ENCODE results near the gene HMBS.
"Not testable (repeated sequence)": the region's sequence is repeated elsewhere in the genome, so short reads cannot be mapped to it uniquely, and the experiment has no call there.

Gene HMBS

DNA sequence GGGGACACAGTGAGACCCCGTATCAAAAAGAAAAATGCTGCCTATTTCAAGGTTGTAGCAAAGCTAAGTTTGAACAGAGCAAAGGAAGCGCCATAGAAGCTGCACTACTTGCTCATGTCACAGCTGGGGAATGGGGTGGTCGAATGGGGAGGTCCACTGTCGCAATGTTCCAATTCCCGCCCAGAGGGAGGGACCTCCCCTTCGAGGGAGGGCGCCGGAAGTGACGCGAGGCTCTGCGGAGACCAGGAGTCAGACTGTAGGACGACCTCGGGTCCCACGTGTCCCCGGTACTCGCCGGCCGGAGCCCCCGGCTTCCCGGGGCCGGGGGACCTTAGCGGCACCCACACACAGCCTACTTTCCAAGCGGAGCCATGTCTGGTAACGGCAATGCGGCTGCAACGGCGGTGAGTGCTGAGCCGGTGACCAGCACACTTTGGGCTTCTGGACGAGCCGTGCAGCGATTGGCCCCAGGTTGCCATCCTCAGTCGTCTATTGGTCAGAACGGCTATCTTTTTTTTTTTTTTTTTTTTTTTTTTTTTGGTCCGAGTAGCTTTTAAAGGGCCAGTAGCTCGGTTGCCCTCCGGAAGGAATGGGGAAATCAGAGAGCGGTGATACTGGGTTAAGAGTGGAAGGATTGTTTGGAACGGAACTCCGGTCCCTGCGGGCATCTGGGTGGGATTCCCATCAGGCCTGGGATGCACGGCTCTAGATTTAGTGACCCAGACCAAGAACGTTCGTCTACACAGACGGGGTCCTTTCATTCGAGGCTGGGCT is at the start of gene HMBS:
TSS of gene HMBS (plus strand) at position 219 of the 774 bp plus-strand sequence. CDS start at position 372, 153 bp downstream.
- peak; percentile 96 for DNase-seq

DNA sequence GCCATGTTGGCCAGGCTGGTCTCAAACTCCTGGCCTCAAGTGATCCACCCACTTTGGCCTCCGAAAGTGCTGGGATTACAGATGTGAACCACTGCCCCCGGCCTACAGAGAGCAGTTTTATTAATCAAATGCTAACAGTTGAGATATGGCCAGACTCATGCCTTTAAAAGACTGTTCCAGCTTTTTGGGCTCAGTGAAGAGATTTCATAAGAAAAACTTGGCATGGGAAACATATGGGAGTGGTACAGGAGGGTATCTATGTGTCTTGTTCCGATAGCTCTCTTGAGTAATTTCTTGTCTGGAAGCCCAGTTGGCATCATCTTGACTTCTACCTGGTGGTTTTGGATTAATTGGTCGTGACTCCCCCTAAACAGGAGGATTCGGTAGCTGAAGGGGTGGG is 45.8 kb upstream of the HMBS start:
- DNase-seq = no peak

DNA sequence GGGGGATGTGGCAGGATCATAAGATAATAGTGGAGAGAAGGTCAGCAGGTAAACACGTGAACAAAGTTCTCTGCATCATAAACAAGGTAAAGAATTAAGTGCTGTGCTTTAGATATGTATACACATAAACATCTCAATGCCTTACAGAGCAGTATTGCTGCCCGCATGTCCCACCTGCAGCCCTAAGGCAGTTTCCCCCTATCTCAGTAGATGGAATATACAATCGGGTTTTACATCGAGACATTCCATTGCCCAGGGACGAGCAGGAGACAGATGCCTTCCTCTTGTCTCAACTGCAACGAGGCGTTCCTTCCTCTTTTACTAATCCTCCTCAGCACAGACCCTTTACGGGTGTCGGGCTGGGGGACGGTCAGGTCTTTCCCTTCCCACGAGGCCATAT is 45.2 kb upstream of the HMBS start:
- not testable (repeated sequence) for DNase-seq

DNA sequence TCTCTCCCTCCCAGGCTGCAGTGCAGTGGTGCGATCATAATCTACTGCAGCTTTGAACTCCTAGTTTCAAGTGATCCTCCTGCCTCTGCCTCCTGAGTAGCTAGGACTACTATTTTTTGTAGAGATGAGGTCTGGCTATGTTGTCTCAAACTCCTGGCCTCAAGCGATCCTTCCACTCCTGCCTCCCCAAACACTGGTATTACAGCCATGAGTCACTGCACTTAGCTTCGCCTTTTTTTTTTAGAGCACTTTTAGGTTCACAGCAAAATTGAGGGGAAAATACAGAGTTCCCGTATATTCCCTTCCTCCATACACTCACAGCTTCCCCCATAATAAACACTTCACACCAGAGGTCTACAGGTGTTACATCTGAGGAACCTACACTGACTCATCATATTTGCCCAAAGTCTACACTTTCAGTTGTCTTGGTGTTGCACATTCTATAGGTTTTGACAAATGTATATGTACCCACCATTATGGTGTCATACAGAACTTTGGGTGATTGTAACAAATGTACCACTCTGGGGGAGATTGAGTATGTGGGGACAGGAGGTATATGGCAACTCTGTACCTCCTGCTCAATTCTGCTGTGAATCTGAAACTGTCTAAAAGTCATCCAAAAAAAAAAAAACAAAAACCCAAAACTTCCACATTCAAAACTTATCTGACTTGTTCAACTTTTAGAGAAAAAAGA is 42.7 kb upstream of the HMBS start:
- DNase-seq = no peak

DNA sequence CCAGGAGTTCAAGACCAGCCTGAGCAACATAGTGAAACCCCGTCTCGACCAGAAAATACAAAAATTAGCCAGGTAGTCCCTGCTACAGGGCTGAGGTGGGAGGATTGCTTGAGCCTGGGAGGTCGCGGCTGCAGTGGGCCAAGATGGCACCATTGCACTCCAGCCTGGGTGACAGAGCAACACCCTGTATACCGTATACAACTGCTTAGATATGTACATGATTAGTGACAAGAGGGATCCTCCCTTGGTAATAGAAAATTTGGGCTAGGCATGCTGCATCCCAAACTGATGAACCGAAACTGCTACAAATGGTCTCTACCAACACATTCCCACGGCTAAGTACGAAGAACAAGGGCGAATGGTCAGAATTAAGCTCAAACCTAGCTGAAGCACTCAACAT is 41.8 kb upstream of the HMBS start:
- no peak for DNase-seq

DNA sequence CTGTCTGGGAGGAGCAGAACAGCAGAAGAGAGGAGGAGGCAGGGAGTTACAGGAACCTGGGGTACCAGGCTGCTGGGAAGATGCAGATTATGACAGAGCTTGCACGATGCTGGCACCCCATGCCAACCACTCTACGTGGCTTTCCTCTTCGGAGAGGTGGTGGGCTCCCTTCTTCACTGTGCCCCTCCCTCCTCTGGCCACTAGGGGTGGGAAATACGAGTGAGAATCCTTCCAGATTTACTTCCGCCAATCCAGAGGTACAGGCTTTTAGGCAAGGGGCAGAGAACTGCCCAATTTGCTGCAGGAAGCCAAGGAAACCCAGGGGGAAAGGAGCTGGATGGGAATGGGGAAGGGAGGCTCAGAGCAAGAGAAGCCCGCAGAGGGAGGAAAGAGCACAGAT is 40.0 kb upstream of the HMBS start:
- DNase-seq = no peak

DNA sequence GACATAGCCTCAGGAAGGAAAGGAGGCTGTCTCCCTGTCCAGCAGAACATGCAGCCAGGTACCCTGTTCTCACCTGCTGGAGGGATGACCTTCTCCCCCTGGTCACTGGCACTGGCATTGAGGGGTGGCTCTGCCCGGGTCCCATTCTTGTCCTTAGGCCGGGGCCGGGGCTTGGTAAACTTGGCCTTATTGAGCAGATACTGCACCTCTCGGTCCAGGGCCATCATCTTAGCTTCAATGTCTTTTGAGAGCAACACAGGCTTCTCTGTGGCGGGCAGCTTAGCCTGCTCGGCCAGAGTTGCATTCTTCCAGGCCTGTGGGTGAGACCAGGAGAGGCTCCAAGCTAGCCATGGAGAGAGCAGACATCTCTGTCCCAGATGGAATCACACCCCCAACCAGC is 38.2 kb upstream of the HMBS start:
- no peak for DNase-seq

DNA sequence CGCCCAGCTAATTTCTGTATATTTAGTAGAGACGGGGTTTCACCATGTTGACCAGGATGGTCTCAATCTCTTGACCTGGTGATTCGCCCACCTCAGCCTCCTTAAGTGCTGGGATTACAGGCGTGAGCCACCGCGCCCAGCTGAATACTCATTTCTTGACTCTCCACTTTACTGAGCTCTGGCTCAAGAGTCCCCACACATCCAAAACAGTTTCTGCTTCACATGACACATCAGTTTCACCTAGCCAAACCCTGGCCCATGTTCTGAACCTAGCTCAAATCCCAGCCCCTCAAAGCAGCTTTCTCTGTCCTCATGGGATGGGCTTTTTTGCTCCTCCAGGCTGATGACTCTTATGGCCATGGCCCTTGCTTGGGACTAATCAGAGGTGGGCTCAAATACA is 37.5 kb upstream of the HMBS start:
- no peak for DNase-seq

DNA sequence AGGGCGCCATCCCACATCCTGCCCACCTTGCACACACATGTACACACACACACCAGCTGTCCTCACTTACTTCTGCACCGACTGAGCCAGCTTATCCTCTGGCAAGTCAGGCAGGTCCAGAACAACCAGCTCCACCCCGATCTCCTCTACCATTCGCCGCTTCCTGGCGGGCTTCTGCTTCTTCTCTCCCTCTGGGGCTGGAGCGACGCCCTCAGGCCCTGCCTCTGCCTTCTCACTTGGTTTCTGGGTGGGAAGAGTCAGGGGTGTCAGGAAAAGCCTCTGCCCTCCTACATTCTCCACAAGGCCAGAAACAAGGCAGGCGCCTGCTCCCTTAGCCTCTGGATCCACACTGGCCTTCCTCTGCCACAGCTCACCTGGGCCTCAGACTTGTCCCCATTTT is 36.0 kb upstream of the HMBS start:
- no peak for DNase-seq

DNA sequence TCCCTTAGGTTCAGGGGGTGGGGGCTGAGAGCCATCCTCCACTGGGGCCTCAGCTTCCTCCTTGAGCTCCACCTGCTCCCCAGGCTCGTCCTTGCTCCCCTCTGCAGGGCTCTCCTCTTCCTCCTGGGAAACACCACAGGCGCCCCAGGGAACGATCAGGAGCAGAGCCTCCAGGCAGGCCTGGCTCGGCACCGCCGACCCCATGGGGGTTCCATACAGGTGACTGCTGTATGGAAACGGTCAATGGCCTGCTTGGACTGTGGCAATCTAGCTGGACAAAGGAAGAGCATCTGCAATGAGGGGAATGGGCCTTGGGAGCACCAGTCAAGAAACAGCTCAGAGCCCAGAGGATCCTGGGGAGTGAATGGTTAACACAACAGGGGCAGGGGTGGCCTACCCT is 35.6 kb upstream of the HMBS start:
- DNase-seq = no peak

DNA sequence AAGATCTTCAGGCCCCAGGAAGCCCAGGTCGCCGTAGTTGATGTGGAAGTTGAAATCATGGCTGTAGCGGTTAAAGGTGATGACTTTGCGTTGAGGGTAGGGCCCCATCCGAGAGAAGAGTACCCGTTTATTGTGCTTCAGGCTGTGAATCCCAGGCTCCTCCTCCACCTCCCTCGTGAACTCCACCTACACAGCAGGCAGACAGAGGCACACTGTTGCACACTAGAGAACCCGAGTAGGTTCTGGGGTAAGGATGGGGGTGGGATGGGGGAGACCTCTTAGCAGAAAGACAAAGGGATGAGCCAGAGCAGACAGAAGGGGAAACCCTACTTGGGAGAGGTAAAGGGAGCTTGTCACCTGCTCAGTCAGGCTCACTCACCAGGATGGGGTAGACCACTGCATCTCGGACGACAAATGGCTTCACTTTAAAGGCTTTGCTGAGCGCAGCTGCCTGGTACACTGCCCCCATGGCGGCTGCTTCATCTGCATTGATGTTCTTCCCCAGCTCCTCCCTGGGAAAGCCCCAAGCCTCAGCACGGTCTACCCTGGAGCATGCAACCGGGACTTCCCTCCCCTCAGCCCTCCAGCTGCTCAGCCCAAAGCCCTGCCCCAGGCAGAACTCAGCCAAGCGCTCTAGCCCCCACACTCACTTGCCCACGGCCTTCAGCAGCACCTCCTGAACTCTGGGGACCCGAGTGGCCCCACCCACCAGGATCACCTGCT is 33.1 kb upstream of the HMBS start:
- peak; percentile 81 for DNase-seq

DNA sequence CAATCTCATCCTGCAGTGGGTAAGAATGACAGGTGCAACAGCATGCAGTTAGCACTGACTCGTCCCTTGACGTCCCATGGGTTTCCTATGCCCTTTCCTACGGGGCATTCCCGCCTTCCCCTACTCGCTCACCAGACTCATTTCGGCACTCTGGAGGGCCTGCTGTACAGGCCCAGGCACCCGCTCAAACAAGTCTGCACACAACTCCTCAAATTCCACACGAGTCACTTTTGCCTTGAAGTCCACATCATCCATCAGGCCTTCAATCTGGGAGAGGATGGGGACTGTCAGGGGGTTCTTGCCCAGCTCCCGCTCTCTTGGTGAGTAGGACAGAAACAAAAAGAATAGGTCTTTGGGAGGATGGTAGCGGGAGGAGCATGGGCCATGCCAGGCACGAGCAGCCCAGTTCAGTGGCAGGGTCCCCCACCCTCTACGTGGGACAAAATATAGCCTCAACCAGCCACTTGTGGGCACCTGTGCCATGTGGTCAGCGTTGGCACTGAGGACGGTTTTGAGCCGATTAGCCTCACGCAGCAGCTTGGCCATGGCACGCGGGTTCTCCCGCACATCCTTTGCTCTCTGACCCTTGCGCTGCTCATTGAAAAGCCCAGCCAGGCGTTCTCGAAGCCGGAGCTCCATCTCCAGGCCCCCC is 32.4 kb upstream of the HMBS start:
- no peak for DNase-seq

DNA sequence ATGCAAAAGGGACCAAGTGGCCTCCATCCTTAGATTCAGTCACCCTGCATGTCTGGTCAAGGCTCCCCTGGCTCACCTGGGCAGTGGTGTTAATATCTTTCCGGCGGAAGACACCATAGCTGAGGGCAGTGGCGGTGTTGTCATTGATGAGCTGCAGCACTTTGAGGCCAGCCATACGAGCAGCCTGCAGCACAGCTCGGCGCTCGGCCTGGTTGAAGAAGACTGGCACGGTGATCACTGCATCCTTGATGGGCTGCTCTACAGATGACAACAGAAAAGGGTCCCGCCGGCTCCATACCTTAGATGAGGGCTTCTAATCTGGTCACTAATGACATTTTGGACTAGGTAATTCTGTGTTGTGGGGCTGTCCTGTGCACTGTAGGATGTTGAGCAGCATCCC is 30.3 kb upstream of the HMBS start:
- DNase-seq = no peak

DNA sequence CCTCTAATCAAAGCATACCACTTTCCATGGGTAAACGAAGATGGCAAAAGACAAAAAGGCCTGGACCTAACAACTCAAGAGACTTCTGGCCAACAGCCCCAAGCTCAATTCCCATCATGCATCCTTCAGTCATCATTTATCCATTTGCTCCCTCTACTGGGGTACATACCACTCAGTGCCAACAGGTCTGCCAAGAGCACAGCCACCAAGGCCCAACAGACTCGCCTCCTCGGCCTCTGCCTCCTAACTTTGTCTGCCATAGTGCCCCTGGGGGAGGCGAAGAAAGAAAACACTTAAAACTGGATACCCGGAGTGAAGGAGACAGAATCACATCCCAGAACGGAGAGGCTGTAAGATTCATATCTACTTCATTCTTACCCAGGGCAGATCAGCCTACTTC is 28.8 kb upstream of the HMBS start:
- peak; percentile 65 for DNase-seq

DNA sequence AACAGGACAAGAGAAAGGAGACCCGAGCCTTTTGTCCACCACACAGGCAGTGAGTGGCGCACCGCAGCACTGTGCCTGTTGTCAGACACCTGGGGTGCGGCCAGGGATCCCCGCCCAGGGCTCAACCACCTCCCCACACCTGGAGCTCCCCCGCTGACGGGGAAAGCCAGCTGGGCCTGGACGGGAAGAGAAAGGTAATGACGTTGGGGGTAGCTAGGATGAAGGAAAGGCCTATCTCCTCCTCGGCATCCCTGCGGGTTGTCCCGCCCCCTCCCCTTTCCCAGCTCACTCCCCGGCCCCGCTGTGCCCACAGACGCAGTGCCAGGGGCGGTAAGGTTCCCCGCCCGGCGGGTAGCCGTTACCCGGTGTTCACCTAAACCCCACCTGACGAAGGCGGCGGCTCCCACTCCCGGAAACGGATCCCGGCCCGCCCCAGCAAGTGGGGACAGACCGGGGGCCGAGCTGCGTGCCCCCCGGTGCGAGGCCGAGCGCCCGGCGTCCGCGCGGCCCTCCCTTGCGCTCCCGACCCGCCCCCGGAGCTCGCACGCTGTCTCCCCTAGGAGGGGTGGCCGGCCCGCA is 28.2 kb upstream of the HMBS start:
- peak; percentile 86 for DNase-seq

DNA sequence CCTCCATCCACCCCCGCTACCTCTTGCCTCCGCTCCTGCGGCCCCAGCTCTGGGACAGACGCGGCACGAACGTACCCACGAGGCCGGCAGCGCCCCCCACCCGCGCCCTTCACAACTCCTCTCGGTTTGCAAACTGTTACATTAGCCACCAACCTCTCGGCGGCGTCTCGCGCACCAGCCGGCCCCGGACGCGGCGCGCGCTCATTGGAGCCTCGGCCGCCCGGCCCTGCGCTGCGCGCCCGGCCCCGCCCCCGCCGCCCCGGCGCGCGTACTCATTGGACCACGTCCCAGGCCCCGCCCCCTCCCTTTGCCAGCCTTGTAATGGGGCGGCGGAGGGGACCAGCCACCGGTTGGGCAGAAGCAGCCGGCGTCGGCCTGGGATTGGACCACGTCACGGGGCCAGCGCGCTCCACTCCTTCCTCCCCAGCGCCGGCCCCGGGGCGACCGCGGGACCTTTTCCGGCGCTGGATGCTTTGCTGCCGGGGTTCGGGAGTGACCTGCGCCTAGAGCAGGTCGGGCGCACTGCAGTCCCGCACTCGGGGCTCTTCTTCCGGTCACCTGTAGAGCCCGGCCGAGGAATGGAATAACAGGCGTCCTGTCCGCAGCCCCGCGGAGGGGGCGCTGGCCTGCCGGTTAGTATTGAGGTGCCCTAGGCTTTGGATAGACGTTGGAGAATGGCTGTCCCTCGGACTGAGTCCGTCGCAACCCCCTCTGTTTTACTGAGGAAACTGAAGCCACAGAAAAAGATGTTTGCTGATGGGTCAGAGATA is 27.5 kb upstream of the HMBS start, which contains the start of gene HYOU1:
TSS of gene HYOU1 (minus strand) at position 206 of the 770 bp plus-strand sequence. CDS start 1,045 bp downstream, outside the sequence.
- DNase-seq = peak; percentile 99

DNA sequence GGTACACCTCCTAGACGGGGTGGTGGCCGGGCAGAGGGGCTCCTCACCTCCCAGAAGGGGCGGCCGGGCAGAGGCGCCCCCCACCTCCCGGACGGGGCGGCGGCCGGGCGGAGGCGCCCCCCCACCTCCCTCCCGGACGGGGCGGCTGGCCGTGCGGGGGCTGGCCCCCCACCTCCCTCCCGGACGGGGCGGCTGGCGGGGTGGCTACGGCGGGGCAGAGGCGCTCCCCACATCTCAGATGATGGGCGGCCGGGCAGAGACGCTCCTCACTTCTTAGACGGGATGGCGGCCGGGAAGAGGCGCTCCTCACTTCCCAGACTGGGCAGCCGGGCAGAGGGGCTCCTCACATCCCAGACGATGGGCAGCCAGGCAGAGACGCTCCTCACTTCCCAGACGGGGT is 25.6 kb upstream of the HMBS start:
- DNase-seq = not testable (repeated sequence)

DNA sequence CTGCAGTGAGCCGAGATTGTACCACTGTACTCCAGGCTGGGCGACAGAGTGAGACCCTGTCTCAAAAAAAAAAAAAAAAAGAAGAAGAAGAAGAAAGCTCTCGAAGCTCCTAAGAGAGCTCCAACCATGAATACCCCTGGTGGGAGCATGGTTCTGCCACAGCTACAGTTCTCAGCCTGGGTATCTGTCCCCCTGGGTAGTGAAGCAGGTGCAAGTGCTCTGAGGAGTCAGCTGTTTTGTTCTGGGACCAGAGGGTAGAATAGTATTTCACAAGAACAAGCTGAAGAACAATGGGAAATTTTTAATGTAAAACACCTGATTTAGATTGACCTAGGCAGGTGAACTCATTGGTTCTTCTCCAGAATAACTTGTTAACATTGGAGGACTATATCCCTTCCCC is 23.4 kb upstream of the HMBS start:
- DNase-seq = no peak

DNA sequence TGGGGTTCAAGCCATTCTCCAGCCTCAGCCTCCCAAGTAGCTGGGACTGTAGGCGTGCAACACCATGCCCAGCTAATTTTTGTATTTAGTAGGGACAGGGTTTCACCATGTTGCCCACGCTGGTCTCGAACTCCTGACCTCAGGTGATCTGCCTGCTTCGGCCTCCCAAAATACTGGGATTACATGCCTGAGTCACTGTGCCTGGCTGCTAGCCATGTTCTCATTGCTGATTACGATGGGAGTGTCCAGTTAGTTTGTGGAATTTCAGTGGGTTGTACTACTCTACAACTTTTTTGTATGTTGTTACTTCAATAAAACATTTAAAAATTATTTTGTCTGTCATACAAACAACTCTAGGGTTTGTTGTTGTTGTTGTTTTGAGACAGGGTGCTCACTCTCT is 21.9 kb upstream of the HMBS start:
- no peak for DNase-seq

DNA sequence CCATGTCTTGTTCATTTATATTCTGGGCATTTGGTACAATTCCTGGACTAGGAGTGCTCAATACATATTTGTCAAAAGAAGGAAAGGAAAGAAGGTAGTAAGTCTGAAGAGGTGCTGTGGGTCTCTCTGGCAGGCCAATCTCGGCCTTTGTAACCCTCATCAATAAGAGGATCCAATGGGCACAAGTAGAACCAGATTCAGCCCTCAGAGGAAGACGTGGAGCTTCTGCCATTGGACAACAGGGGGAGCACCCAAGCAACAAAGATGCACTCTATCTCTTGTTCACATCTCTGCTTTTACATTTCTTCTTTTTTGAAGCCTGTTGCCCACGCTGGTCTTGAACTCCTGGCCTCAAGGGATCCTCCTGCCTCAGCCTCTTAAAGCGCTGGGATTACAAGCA is 19.3 kb upstream of the HMBS start:
- DNase-seq = peak; percentile 74

DNA sequence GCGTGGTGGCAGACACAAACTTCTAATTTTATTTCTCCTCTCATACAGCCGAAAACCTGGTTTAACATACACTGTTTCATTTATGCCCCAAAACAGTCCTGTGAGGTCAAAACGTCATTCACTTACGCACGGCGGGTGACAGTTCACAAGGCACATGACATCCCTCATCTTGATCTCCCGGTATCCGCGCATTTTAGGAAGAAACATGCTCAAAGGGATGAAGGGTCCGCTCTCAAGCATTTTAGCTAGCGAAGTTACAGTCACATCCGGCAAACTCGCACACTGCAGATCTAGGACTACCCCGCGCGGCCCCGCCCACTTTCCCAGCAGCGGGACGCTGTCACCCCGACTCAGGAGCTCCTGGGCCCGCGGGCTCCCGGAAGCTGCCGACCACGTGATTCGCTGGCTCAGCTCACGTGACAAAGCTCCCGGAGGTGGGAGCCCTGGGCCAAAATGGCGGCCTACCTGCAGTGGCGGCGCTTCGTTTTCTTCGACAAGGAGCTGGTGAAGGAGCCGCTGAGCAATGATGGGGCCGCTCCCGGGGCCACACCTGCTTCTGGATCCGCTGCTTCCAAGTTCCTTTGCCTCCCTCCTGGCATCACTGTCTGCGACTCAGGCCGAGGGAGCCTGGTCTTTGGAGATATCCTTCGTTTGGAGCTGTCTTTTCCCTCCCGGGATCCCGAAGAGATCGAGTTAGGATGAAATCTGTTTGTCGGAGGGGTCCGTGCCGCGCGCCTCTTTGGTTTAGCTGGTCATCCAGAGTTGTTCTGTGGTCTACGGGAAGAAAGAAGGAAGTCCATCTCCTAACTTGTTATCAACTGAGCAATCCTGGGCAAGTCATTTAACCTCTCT is 17.1 kb upstream of the HMBS start, which contains the start of gene VPS11:
TSS of gene VPS11 (plus strand) at position 448 of the 852 bp plus-strand sequence. CDS start at position 454, 6 bp downstream.
- DNase-seq = peak; percentile 99

Data from activated effector memory CD4-positive, alpha-beta T cell treated with anti-CD3 and anti-CD28 coated beads, Interleukin-2, amount 50 U/mL, for 16 hours (primary cell).